HepG2 (cell line): ENCODE measurements around the gene TBL3. TPM values are rescaled to one million over a fixed set of nuclear protein-coding genes. Genes with fewer than 3 reads are reported as not detected.

Experiments used
- CEBPB ChIP-seq: IDR thresholded peaks from 2 replicates; pipeline ENCODE4 v1.6.1; 2011; ENCODE audit warnings: low read depth, low read length, improper control_type of control experiment, borderline replicate concordance
- GPN1 ChIP-seq: sonication (generic); formaldehyde crosslinking; IDR thresholded peaks from 2 replicates; pipeline ENCODE4 v1.5.1; 2020; ENCODE audit warnings: missing genetic modification reagents, borderline replicate concordance
- HOXA5 ChIP-seq: sonication (generic); formaldehyde crosslinking; IDR thresholded peaks from 2 replicates; pipeline ENCODE4 v1.4.0; 2020; ENCODE audit warnings: missing genetic modification reagents
- HOXD1 ChIP-seq: sonication (generic); formaldehyde crosslinking; IDR thresholded peaks from 2 replicates; pipeline ENCODE4 v1.5.0; 2020; ENCODE audit warnings: missing genetic modification reagents
- LCORL ChIP-seq, 2 experiments: fragments of 450-650 bp in 1 of 2; sonication (generic) in 1 of 2; formaldehyde crosslinking in 1 of 2; IDR thresholded peaks; 2 replicates each; pipeline versions ENCODE4 v1.5.0 to v1.6.1; 2017 to 2020; ENCODE audit warnings: antibody characterized with exemption in 1 of 2, missing genetic modification reagents in 1 of 2
- MEIS2 ChIP-seq: sonication (generic); formaldehyde crosslinking; IDR thresholded peaks from 2 replicates; pipeline ENCODE4 v1.9.0; 2021; ENCODE audit warnings: mild to moderate bottlenecking, missing genetic modification reagents
- MTF2 ChIP-seq: sonication (generic); formaldehyde crosslinking; IDR thresholded peaks from 2 replicates; pipeline ENCODE4 v1.5.0; 2020; ENCODE audit warnings: missing genetic modification reagents, borderline replicate concordance
- MZF1 ChIP-seq: sonication (generic); formaldehyde crosslinking; IDR thresholded peaks from 2 replicates; pipeline ENCODE4 v1.8.1; 2023; ENCODE audit warnings: mild to moderate bottlenecking, missing genetic modification reagents, borderline replicate concordance
- PAWR ChIP-seq: sonication (generic); formaldehyde crosslinking; IDR thresholded peaks from 2 replicates; pipeline ENCODE4 v1.4.0; 2020; ENCODE audit warnings: missing genetic modification reagents, mild to moderate bottlenecking, borderline replicate concordance
- PBX3 ChIP-seq: sonication (generic); formaldehyde crosslinking; IDR thresholded peaks from 2 replicates; pipeline ENCODE4 v1.8.1; 2023; ENCODE audit warnings: missing genetic modification reagents, inconsistent platforms, borderline replicate concordance
- PREB ChIP-seq: sonication (generic); formaldehyde crosslinking; IDR thresholded peaks from 2 replicates; pipeline ENCODE4 v1.4.0; 2020; ENCODE audit warnings: missing genetic modification reagents
- RBAK ChIP-seq: sonication (generic); formaldehyde crosslinking; IDR thresholded peaks from 2 replicates; pipeline ENCODE4 v1.5.1; 2020; ENCODE audit warnings: mild to moderate bottlenecking, missing genetic modification reagents
- RFXANK ChIP-seq: IDR thresholded peaks from 2 replicates; pipeline ENCODE4 v1.6.1; 2016
- TRIM24 ChIP-seq: sonication (generic); formaldehyde crosslinking; IDR thresholded peaks from 2 replicates; pipeline ENCODE4 v1.8.0; 2022; ENCODE audit warnings: mild to moderate bottlenecking, missing genetic modification reagents
- ZBTB26 ChIP-seq: IDR thresholded peaks from 2 replicates; pipeline ENCODE4 v1.6.1; 2016; ENCODE audit warnings: missing compliant biosample characterization, missing genetic modification reagents, borderline replicate concordance
- ZBTB7B ChIP-seq: sonication (generic); formaldehyde crosslinking; IDR thresholded peaks from 2 replicates; pipeline ENCODE4 v1.4.0; 2020; ENCODE audit warnings: missing genetic modification reagents
- ZNF292 ChIP-seq: sonication (generic); formaldehyde crosslinking; IDR thresholded peaks from 2 replicates; pipeline ENCODE4 v1.8.1; 2022; ENCODE audit warnings: mild to moderate bottlenecking, low read depth, missing genetic modification reagents, borderline replicate concordance
- ZNF451 ChIP-seq: sonication (generic); formaldehyde crosslinking; IDR thresholded peaks from 2 replicates; pipeline ENCODE4 v1.5.0; 2020; ENCODE audit warnings: mild to moderate bottlenecking, missing genetic modification reagents
- ZNF713 ChIP-seq: sonication (generic); formaldehyde crosslinking; IDR thresholded peaks from 2 replicates; pipeline ENCODE4 v1.4.0; 2020; ENCODE audit warnings: mild to moderate bottlenecking, missing genetic modification reagents
- polyA plus RNA-seq, 8 experiments: library from polyadenylated mRNA; depleted of rRNA in 3 of 8; stranded (reverse) in 7 of 8; unstranded in 1 of 8; fragments of >200 nt; fragmentation: Illumina TruSeq in 4 of 8; extraction: Trizol in 4 of 8; gene quantifications; 2 replicates each; pipeline versions ENCODE4 v1.2.1 to v1.2.3, GENCODE V29; 2011 to 2016; ENCODE audit warnings: low read depth in 4 of 8, missing spikeins in 1 of 8, mixed read lengths in 1 of 8; ENCODE audit not compliant: insufficient read depth in 1 of 8
- total RNA-seq, 5 experiments: library from RNA; depleted of rRNA; stranded (reverse); fragments of >200 nt; fragmentation: Illumina TruSeq; extraction: Trizol; gene quantifications; 2 replicates each; pipeline ENCODE4 v1.2.3, GENCODE V29; 2016; ENCODE audit warnings: low read depth in 1 of 5
- TF ChIP-seq, protein P1 (sequence below): sonication (generic); formaldehyde crosslinking; IDR thresholded peaks from 2 replicates; pipeline ENCODE4 v1.4.0; 2020; ENCODE audit warnings: mild to moderate bottlenecking, missing genetic modification reagents
- TF ChIP-seq, protein P2 (sequence below): IDR thresholded peaks from 2 replicates; pipeline ENCODE4 v1.6.1; 2016; ENCODE audit warnings: low read depth, control low read depth
- TF ChIP-seq, protein P3 (sequence below): sonication (generic); formaldehyde crosslinking; IDR thresholded peaks from 2 replicates; pipeline ENCODE4 v1.8.1; 2023; ENCODE audit warnings: mild to moderate bottlenecking, missing genetic modification reagents

Gene TBL3
- total and polyA plus RNA-seq, 2 of the 13 experiments (the other 11 are each of a cell fraction or from before 2014, with no cell fraction given) = 16.8 to 38.0 TPM

DNA sequence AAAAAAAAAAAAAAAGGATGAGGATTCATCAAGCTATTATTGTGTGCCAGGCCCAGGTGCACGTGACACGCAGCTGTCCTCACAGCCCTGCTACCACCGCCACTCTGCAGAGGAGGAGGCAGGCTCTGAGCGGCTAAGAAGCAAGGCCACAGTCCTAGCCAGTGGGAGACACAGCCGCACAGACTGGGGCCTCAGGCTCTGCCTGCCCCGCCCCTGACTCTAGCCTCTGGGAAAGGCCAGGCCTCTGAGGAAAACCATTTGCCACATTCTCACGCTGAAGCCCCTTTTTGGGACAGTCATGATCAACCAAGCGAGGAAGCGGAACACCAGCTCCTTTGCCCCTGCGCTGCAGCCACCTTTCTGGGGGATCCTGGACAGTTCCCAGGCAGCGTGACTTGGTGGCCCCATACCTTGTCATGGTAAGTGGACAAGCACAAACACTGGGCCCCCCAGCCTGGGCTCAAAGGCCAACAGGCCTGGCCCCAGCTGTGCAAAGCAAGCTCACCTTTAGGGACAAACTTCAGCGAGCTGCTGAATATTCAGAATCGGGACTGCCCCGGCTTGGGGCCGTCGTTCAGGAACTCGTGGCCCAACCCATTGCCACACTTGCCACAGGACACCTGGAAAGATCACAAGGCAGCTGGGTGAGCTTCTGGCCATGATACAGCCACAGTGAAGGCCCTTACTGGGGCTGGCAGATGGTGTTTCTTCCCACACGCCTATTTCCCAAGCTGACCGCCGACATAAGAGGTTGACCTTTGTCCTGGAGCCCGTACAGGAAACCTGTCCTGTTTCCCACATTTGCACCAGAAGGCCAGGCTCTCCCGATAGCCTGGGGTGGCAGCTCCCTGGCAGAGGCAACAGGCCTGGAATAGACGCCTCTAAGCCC is 31.3 kb upstream of the TBL3 start (continued):
- TF ChIP-seq MZF1 (CRISPR knock-in tag) = no peak
- TF ChIP-seq, protein P1, sequence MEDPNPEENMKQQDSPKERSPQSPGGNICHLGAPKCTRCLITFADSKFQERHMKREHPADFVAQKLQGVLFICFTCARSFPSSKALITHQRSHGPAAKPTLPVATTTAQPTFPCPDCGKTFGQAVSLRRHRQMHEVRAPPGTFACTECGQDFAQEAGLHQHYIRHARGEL (CRISPR knock-in tag) = no peak
- no peak for TF ChIP-seq RBAK (CRISPR knock-in tag)
- TF ChIP-seq ZNF292 = no peak; the same call in 1 of the 2 replicates
- TF ChIP-seq MEIS2 (CRISPR knock-in tag) = peak; percentile 61; the same call in 1 of the 2 replicates
- TF ChIP-seq LCORL (IDR thresholded peaks at IDR 0.05) = no peak
- peak; percentile 87 for TF ChIP-seq LCORL (CRISPR knock-in tag; IDR thresholded peaks at IDR 0.05)
- peak; percentile 51; the same call in 1 of the 2 replicates for TF ChIP-seq CEBPB
- TF ChIP-seq, protein P2, sequence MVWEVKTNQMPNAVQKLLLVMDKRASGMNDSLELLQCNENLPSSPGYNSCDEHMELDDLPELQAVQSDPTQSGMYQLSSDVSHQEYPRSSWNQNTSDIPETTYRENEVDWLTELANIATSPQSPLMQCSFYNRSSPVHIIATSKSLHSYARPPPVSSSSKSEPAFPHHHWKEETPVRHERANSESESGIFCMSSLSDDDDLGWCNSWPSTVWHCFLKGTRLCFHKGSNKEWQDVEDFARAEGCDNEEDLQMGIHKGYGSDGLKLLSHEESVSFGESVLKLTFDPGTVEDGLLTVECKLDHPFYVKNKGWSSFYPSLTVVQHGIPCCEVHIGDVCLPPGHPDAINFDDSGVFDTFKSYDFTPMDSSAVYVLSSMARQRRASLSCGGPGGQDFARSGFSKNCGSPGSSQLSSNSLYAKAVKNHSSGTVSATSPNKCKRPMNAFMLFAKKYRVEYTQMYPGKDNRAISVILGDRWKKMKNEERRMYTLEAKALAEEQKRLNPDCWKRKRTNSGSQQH (CRISPR knock-in tag) = peak; percentile 89
- TF ChIP-seq GPN1 (CRISPR knock-in tag) = no peak
- TF ChIP-seq HOXA5 (CRISPR knock-in tag) = peak; percentile 83
- TF ChIP-seq, protein P3, sequence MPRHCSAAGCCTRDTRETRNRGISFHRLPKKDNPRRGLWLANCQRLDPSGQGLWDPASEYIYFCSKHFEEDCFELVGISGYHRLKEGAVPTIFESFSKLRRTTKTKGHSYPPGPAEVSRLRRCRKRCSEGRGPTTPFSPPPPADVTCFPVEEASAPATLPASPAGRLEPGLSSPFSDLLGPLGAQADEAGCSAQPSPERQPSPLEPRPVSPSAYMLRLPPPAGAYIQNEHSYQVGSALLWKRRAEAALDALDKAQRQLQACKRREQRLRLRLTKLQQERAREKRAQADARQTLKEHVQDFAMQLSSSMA (CRISPR knock-in tag) = 0 out of 2 replicates have a peak, but pooled peaks have one; percentile 74
- no peak for TF ChIP-seq MTF2 (CRISPR knock-in tag)
- TF ChIP-seq ZNF451 = 0 out of 2 replicates have a peak, but pooled peaks have one; percentile 24
- no peak for TF ChIP-seq HOXD1 (CRISPR knock-in tag)
- no peak for TF ChIP-seq PAWR (CRISPR knock-in tag)
- TF ChIP-seq ZBTB7B = peak; percentile 92
- peak; percentile 69 for TF ChIP-seq ZBTB26 (CRISPR knock-in tag)
- TF ChIP-seq ZNF713 (CRISPR knock-in tag) = no peak
- TF ChIP-seq PBX3 (CRISPR knock-in tag) = no peak
- TF ChIP-seq RFXANK (CRISPR knock-in tag) = no peak
- no peak for TF ChIP-seq PREB
- TF ChIP-seq TRIM24 (CRISPR knock-in tag) = no peak
